ENCODE measurements around the gene SEMA5A.

SEMA5A gene

DNA sequence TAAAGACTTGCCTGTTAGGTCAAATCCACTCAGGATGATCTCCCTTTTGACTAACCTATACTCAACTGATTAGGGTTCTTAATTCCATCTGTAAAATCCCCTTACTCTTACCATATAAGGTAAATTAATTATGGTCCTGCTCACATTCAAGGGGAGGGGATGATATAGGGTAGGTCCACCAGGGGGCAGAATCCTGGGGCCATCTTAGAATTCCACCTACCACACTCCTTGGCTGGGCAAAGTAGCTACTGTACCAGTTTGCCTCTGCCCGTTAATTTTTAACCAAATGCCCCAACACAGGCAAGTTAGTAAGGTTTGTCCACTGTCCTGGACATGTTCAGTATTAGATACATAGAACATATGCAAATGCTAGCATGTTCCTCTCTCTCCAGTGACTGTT lies 262.4 kb downstream of the SEMA5A start:
- H3K9me3 ChIP-seq (replicated peaks; ENCODE audit: insufficient read depth, low read length) = no peaks in the 10 kb centered on the region
- no peak overlapping the region for H2AFZ ChIP-seq (ENCODE audit: low read length)
- H3K27ac ChIP-seq (ENCODE audit: low read length) = no peak overlapping the region
- no peak overlapping the region for H3K4me3 ChIP-seq (ENCODE audit: low read length)
- TF ChIP-seq, protein P1, sequence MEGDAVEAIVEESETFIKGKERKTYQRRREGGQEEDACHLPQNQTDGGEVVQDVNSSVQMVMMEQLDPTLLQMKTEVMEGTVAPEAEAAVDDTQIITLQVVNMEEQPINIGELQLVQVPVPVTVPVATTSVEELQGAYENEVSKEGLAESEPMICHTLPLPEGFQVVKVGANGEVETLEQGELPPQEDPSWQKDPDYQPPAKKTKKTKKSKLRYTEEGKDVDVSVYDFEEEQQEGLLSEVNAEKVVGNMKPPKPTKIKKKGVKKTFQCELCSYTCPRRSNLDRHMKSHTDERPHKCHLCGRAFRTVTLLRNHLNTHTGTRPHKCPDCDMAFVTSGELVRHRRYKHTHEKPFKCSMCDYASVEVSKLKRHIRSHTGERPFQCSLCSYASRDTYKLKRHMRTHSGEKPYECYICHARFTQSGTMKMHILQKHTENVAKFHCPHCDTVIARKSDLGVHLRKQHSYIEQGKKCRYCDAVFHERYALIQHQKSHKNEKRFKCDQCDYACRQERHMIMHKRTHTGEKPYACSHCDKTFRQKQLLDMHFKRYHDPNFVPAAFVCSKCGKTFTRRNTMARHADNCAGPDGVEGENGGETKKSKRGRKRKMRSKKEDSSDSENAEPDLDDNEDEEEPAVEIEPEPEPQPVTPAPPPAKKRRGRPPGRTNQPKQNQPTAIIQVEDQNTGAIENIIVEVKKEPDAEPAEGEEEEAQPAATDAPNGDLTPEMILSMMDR (IDR thresholded peaks at IDR 0.05; ENCODE audit: low read length) = no peak
- no peak for TF ChIP-seq EZH2 (optimal IDR thresholded peaks at IDR 0.05; ENCODE audit: low read depth, low read length)
- TF ChIP-seq EZH2phosphoT487 (IDR thresholded peaks at IDR 0.05; ENCODE audit: low read length) = no peak
- H3K36me3 ChIP-seq (replicated peaks; ENCODE audit: insufficient read depth, low read length) = no peaks in the 10 kb centered on the region
- no peak for DNase-seq
- H3K4me2 ChIP-seq (ENCODE audit: low read depth, low read length) = no peak overlapping the region
- H4K20me1 ChIP-seq (ENCODE audit: insufficient read depth, low read length) = no peaks in the 10 kb centered on the region
- no peaks in the 10 kb centered on the region for H3F3A ChIP-seq (ENCODE audit: insufficient read depth, low read length)
- H3K9ac ChIP-seq (ENCODE audit: low read length) = no peak overlapping the region
- no peaks in the 10 kb centered on the region for H3K27me3 ChIP-seq (replicated peaks; ENCODE audit: insufficient read depth, low read length)
- no peaks in the 10 kb centered on the region for H3K9me2 ChIP-seq (replicated peaks; ENCODE audit: insufficient read depth, low read length)
- H3K79me2 ChIP-seq (ENCODE audit: low read length) = no peaks in the 10 kb centered on the region
- no peaks in the 10 kb centered on the region for H3K4me1 ChIP-seq (ENCODE audit: low read length)

DNA sequence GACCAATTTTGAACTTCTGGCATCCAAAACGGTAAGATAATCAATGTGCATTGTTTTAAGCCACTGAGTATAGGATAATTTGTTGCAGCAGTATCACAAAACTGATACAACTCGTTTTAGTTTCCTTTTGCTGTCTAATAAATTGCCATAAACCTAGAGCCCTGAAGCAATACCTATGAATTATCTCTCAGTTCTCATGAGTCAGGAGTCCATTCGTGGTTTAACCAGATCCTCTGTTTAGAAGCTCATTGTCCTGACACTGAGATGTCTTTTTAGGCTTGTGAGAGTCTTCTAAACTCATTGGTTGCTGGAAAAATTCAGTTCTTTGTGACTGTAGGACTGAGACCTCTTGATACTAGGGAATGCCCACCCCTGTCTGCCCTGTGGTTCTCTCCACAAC lies 262.9 kb downstream of the SEMA5A start:
- H3K4me2 ChIP-seq (ENCODE audit: low read depth, low read length) = no peak overlapping the region
- no peaks in the 10 kb centered on the region for H3K9me3 ChIP-seq (replicated peaks; ENCODE audit: insufficient read depth, low read length)
- no peaks in the 10 kb centered on the region for H4K20me1 ChIP-seq (ENCODE audit: insufficient read depth, low read length)
- H3K27me3 ChIP-seq (replicated peaks; ENCODE audit: insufficient read depth, low read length) = no peaks in the 10 kb centered on the region
- no peak overlapping the region for H3K27ac ChIP-seq (ENCODE audit: low read length)
- no peak overlapping the region for H3K4me3 ChIP-seq (ENCODE audit: low read length)
- no peaks in the 10 kb centered on the region for H3K36me3 ChIP-seq (replicated peaks; ENCODE audit: insufficient read depth, low read length)
- H3K9ac ChIP-seq (ENCODE audit: low read length) = no peak overlapping the region
- no peak for DNase-seq
- no peaks in the 10 kb centered on the region for H3F3A ChIP-seq (ENCODE audit: insufficient read depth, low read length)
- no peak overlapping the region for H2AFZ ChIP-seq (ENCODE audit: low read length)
- H3K79me2 ChIP-seq (ENCODE audit: low read length) = no peaks in the 10 kb centered on the region
- no peaks in the 10 kb centered on the region for H3K9me2 ChIP-seq (replicated peaks; ENCODE audit: insufficient read depth, low read length)
- TF ChIP-seq EZH2 (optimal IDR thresholded peaks at IDR 0.05; ENCODE audit: low read depth, low read length) (no peak), EZH2phosphoT487 (IDR thresholded peaks at IDR 0.05; ENCODE audit: low read length) (no peak)
- TF ChIP-seq, protein P1 (IDR thresholded peaks at IDR 0.05; ENCODE audit: low read length) = no peak
- H3K4me1 ChIP-seq (ENCODE audit: low read length) = no peaks in the 10 kb centered on the region

DNA sequence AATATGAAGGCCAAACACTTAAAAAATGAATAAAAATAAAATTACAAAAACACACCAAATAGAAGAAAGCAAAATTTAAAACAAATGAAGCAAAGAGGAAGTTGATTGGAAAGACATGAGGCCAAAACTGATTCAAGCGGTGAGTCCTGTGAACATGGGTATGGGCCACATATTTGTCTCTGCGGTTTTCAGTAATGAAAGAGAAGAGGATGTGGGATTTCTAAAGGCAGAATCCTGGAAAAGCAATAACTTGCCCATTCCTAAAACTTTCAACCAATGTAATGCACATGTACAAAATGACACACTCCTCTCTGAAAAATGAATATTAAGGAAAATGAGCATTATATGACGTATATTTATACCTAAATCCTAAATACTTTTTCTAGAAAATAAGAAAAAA lies 263.7 kb downstream of the SEMA5A start:
- no peak overlapping the region for H3K4me2 ChIP-seq (ENCODE audit: low read depth, low read length)
- no peaks in the 10 kb centered on the region for H3K27me3 ChIP-seq (replicated peaks; ENCODE audit: insufficient read depth, low read length)
- no peaks in the 10 kb centered on the region for H3K9me3 ChIP-seq (replicated peaks; ENCODE audit: insufficient read depth, low read length)

More for the DNA sequence above, 263.7 kb downstream of the SEMA5A start:
- H3K27ac ChIP-seq (ENCODE audit: low read length) = no peak overlapping the region
- H3K4me3 ChIP-seq (ENCODE audit: low read length) = no peak overlapping the region
- H3K9ac ChIP-seq (ENCODE audit: low read length) = no peak overlapping the region
- H4K20me1 ChIP-seq (ENCODE audit: insufficient read depth, low read length) = no peaks in the 10 kb centered on the region
- no peaks in the 10 kb centered on the region for H3K4me1 ChIP-seq (ENCODE audit: low read length)
- no peak for DNase-seq
- no peaks in the 10 kb centered on the region for H3K9me2 ChIP-seq (replicated peaks; ENCODE audit: insufficient read depth, low read length)
- no peaks in the 10 kb centered on the region for H3F3A ChIP-seq (ENCODE audit: insufficient read depth, low read length)
- TF ChIP-seq, protein P1 (IDR thresholded peaks at IDR 0.05; ENCODE audit: low read length) = no peak
- TF ChIP-seq EZH2 (optimal IDR thresholded peaks at IDR 0.05; ENCODE audit: low read depth, low read length) = no peak
- no peak for TF ChIP-seq EZH2phosphoT487 (IDR thresholded peaks at IDR 0.05; ENCODE audit: low read length)
- H2AFZ ChIP-seq (ENCODE audit: low read length) = no peak overlapping the region
- H3K36me3 ChIP-seq (replicated peaks; ENCODE audit: insufficient read depth, low read length) = no peaks in the 10 kb centered on the region
- H3K79me2 ChIP-seq (ENCODE audit: low read length) = no peaks in the 10 kb centered on the region

All from MM.1S (cell line).